ENCODE measurements around the gene DNHD1.

GRCh38 chr11:6481924-6482275 lies 15.2 kb upstream of the DNHD1 start:
- no peak for TF ChIP-seq POLR2A (IDR thresholded peaks at IDR 0.05)
- TF ChIP-seq, protein P1, sequence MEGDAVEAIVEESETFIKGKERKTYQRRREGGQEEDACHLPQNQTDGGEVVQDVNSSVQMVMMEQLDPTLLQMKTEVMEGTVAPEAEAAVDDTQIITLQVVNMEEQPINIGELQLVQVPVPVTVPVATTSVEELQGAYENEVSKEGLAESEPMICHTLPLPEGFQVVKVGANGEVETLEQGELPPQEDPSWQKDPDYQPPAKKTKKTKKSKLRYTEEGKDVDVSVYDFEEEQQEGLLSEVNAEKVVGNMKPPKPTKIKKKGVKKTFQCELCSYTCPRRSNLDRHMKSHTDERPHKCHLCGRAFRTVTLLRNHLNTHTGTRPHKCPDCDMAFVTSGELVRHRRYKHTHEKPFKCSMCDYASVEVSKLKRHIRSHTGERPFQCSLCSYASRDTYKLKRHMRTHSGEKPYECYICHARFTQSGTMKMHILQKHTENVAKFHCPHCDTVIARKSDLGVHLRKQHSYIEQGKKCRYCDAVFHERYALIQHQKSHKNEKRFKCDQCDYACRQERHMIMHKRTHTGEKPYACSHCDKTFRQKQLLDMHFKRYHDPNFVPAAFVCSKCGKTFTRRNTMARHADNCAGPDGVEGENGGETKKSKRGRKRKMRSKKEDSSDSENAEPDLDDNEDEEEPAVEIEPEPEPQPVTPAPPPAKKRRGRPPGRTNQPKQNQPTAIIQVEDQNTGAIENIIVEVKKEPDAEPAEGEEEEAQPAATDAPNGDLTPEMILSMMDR (IDR thresholded peaks at IDR 0.05): no peak
- TF ChIP-seq POLR2AphosphoS5 (IDR thresholded peaks at IDR 0.05): no peak

All from prostate gland (tissue), 2 donors.